ENCODE data around the gene IL23R.

IL23R gene

GRCh38 chr1:67149179-67149770, 17.0 kb upstream of the IL23R start:
- peak; percentile 28 for DNase-seq (ENCODE audit: low spot score)

DNA sequence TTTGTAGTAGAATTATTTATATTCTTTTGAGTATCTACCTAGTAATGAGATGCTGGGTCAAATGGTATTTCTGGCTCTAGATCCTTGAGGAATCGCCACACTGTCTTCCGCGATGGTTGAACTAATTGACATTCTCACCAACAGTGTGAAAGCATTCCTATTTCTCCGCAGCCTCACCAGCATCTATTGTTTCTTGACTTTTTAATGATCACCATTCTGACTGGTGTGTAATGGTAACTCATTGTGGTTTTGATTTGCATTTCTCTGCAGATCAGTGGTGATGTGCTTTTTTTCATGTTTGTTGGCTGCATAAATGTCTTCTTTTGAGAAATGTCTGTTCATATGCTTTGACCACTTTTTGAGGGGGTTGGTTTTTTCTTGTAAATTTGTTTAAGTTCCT, 15.3 kb upstream of the IL23R start:
- no peak for DNase-seq (ENCODE audit: low spot score)

DNA sequence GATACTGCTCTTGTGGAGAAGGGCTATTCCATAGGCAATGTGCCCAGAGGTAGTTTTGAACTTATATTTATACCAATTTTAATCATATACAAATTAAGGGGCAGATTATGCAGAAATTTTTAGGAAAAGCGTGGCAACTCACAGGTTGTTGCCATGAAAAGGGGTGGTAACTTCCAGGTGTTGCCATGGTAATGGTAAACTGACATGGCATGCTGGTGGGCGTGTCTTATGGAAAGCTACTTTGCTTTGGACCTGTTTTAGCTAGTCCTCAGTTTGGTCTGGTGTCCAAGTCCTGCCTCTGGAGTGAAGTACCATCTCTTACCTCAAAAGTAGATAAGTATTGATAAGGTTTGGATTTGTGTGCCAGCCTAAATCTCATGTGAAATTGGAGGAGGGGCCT, 7.9 kb upstream of the IL23R start:
- DNase-seq (ENCODE audit: low spot score), result no peak

DNA sequence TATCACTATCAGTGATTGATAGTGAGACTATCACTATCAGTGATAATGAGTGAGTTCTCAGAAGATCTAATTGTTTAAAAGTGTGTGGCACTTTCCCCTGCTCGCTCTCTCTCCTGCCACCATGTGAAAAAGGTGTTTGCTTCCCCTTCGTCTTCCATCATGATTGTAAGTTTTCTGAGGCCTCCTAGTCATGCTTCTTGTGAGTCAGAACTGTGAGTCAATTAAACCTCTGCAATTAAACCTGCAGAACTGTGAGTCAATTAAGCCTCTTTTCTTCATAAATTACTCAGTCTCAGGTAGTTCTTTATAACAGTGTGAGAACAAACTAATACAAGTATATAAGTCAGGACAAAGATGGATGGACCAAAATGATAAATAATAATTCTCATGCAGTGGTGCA, 7.0 kb upstream of the IL23R start:
- no peak for DNase-seq (ENCODE audit: low spot score)

GRCh38 chr1:67162954-67163353, 3.3 kb upstream of the IL23R start:
- no peak for DNase-seq (ENCODE audit: low spot score)

GRCh38 chr1:67165468-67166041, 699 bp upstream of the IL23R start:
- no peak for DNase-seq (ENCODE audit: low spot score)

- no peak for DNase-seq (ENCODE audit: low spot score)
These were observed 3.2 kb downstream of the IL23R start for GRCh38 chr1:67169496-67169895.

DNA sequence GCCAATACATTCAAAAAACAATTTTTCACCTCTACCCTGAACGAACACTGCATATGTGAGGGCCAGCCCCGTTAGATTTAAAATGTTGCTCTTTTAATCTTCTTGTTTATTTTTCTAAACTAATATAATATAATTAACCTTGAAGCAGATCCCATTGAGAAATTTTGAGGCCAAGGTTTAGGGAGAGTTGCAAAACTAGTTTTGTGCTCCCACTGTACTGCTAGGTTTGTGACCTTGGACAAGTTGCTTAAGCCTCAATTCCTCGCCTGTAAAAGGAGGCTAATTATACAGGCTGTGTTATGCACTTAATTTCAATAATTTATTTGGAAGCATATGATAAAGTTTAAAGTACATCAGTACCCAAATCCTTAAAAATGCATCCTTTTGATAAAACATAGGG, 3.7 kb downstream of the IL23R start:
- no peak for DNase-seq (ENCODE audit: low spot score)

DNA sequence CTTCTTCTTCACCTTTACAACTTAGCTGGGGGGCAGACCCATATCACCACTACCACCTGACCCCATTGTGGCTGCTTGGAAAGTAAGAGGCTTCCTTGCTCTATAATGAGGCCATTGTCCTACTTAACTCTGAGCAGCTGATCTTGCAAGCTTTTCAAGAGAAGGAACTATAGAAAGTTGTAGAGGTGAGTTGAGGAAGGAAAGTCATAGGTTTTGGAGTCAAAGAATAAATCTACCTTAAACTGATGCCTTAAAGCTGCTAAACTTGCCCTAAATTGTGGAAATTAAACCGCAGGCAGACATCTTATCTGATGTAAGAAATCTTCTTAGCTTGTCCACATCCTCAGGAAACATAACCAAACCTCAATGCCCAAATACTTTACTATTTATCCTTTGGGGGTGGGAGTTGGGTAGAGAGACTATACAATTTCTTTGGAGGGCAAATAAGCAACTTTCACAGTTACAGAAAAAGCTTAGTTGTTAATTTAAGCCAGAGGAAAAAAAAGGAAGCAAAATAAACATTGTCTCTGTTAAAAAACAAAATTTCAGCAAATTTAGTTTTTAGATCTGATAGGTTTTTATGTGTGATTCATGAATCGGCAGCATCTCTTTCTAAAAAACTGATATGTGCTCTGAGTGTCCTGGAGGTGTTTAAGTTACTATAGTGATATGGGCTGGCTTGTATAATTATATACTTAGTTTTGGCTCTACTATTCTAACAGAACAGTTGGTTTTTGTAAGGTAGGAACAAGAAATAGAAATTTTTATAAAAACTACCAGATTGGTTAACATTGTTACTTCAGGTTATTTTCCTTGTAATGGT, 4.7 kb downstream of the IL23R start:
- DNase-seq (ENCODE audit: low spot score), result no peak

GRCh38 chr1:67171574-67171955, 5.3 kb downstream of the IL23R start:
- no peak for DNase-seq (ENCODE audit: low spot score)

DNA sequence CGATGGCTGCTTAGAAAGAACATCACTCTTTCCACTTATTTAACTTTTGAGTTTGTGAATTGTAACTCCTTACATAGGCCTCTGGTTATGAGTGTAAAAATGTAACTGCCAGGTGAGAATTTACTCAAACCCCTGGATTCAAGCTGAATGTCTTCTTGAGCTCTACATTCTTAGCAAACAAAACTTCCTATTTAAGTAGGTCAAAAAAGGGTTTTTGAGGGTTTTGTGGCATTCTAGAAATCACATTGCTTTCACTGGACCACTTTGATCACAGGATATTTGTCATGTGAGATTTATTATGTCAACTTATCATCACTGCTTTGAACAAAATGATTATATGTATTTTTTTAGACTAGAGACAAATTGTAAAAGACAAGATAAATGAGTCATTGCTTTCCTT, 5.7 kb downstream of the IL23R start:
- no peak for DNase-seq (ENCODE audit: low spot score)

- no peak for DNase-seq (ENCODE audit: low spot score)
These were observed 7.7 kb downstream of the IL23R start for GRCh38 chr1:67173988-67174387.

- DNase-seq (ENCODE audit: low spot score), result no peak
These were observed 8.5 kb downstream of the IL23R start for GRCh38 chr1:67174716-67175284.

DNA sequence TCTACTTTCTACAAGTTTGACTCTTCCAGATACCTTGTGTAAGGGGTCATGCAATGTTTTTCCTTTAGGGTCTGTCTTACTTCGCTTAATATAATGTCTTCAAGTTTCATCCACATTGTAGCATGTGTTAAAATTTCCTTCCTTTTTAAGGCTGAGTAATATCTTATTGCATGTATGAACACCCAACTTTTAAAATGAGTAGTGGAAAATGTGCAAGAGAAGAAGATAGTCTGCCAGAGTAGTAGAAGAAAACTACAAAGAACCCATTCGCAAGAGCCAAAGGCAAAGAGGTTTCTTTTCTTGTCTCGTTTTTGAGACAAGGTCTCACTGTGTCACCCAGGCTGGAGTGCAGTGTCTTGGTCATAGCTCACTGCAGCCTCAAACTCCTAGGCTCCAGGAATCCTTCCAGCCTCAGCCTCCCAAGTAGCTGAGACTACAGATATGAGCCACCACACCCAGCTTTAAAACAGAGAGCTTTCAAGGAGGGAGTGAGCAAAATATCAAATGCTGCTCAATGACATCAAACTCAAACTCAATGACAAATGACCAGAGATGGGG, 9.4 kb downstream of the IL23R start:
- no peak for DNase-seq (ENCODE audit: low spot score)

GRCh38 chr1:67184838-67185421, 18.7 kb downstream of the IL23R start:
- no peak for DNase-seq (ENCODE audit: low spot score)

DNA sequence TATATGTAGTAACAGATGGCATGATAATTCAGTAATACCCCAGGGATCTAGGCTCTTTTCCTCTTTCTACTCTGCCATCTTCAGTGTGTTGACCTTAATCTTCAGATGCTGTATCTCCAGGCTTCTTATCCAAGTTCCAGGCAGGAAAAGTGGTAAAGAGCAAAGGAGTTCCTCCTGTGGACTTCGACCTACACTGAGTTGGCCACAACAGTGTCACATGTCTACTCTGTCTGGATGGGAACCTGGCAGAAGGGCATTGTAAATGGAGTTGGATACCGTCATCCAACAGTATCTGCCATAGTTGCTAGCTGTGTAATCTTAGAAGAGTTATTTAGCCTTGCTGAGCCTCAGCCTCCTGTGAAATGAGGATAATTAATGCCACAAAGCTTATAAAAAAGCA, 21.9 kb downstream of the IL23R start:
- no peak for DNase-seq (ENCODE audit: low spot score)

- DNase-seq (ENCODE audit: low spot score), result no peak
These were observed 23.7 kb downstream of the IL23R start for GRCh38 chr1:67189953-67190352.

GRCh38 chr1:67190410-67190809, 24.2 kb downstream of the IL23R start:
- DNase-seq (ENCODE audit: low spot score), result no peak

GRCh38 chr1:67190942-67191341, 24.7 kb downstream of the IL23R start:
- no peak for DNase-seq (ENCODE audit: low spot score)

DNA sequence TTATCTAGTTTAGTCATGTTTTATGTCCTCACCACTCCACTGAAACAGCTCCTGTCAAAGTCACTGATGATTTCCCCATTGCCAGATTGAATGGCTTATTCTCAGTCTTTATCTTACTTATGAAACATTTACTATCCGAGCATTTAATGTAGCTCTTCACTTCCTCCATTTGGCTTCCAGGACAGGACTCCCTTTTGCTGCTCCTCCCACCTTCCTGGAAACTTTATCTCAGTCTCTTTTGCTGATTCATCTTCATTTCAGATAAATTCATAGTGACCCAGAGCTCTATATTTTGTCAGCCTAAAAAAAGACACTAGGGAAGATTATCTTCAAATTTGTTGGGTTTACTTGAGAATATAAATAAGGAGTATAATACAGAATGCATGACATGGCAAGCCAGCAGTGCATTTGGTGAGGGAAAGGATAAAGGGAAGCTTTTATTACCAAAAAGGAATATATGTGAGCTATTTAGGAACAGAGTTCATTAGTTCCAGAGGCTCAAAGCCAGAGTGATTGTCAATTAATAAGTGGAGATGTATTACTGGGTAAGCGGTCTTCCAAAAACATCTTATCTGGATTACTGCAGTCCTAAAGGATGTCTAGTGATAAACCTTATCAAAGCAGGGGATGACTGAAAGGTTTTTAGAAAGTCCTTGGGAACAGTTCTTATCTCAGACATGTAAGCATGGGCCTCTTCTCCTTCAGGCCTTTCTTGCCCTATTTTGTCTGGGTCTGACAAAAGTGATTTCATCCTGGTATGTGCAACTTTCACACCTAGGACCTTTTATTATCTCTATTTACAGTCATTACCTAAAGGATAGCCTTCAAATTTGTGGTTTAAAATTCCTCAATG, 25.6 kb downstream of the IL23R start:
- no peak for DNase-seq (ENCODE audit: low spot score)

DNA sequence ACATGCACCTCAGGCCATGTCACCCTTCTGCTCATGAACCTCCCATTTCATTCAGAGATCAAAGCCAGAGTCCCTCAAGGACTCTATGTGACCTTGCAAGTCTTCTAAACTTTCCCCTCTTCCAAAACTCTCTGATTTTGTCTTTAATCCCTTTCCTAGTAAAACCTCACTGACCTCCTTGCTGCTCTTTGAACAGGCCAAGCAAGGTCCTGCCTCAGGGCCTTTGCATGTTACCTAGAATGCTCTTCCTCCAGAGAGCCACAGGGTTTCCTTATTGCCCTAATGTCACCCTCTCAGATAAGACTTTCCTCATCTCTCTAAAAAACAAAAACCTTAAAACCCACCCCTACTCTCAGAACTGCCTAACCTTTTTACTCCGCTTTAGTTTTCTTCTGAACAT, 26.6 kb downstream of the IL23R start:
- no peak for DNase-seq (ENCODE audit: low spot score)

DNA sequence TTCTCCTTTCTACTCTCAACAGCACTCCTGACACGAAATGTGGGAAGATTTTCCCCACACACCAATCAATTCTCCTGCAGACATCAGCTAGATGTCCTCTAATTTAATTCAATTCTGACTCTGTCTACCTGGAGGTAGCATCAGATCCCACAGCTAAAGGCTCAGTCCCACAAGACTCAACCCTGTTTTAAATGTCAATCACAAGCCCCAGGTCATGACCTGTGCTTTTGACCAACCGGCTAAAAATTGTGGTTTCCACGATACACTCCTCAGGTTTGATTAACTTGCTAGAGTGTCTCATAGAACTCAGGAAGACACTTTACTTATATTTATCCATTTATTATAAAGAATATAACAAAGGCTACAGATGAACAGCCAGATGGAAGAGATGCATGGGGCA, 27.4 kb downstream of the IL23R start:
- DNase-seq (ENCODE audit: low spot score), result no peak
